ENCODE measurements around the gene MACROD2.

The MACROD2 gene

DNA sequence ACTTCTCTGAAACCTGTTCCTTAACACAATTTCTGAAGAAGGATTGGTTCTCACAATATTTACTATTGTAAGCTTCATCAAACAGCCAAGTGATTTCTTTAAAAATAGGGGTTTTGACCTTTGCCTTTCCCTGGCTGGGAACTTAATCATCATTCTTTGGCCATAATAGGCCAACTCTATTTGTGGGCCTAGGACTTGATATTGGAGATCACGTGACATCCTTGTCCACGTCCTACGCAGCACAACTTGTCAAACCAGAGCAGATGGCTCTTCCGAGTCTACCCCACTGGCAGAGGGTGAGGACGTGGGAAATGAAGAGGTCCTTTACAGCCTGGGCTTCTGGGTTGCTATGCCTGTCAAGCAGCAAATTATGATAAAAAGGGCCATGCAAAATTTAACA, 1547.3 kb downstream of the MACROD2 start:
- H3K27me3 ChIP-seq (ENCODE audit: control insufficient read depth in 1 of 2, insufficient read depth in 2 of 2, low read length in 2 of 2): no peaks in the 10 kb centered on the region

DNA sequence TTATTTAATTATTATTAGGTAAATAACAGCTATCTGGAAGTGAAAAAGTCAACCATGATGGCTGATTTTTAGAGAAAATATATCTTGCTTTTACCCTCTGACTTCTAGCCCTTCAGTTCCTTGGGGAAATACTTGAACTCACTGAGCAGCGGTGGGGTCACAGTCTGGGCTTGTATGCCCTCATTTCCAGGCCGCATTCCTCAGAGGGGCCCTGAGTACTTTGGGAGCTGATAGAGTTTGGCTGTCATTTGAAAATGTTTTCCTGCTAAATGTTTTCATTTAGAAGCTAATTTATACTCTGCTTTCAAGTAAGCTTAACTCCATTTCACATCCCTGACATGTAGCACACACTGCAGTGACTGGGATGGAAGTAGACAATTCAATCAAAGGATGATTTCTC, 1549.4 kb downstream of the MACROD2 start:
- H3K27me3 ChIP-seq (ENCODE audit: control insufficient read depth in 1 of 2, insufficient read depth in 2 of 2, low read length in 2 of 2): no peaks in the 10 kb centered on the region
- H3K9me3 ChIP-seq (ENCODE audit: control insufficient read depth in 2 of 2, low read length in 2 of 2): no peaks in the 10 kb centered on the region
- no peak overlapping the region for H3K4me3 ChIP-seq (ENCODE audit: low read length in 2 of 2)
- no peaks in the 10 kb centered on the region for H3K36me3 ChIP-seq (ENCODE audit: control insufficient read depth in 2 of 2, insufficient read depth in 2 of 2, low read length in 2 of 2)
- H3K27ac ChIP-seq (ENCODE audit: low read length): no peak overlapping the region
- no peak overlapping the region for H3K9ac ChIP-seq (ENCODE audit: low read length in 2 of 2)
- no peaks in the 10 kb centered on the region for H3K4me1 ChIP-seq (ENCODE audit: control insufficient read depth, insufficient read depth, low read length)

More for the DNA sequence above, 1547.3 kb downstream of the MACROD2 start:
- Histone ChIP-seq H3K36me3 (ENCODE audit: control insufficient read depth in 2 of 2, insufficient read depth in 2 of 2, low read length in 2 of 2) (no peaks in the 10 kb centered on the region), H3K4me3 (ENCODE audit: low read length in 2 of 2) (no peak overlapping the region), H3K27ac (ENCODE audit: low read length) (no peak overlapping the region), H3K9me3 (ENCODE audit: control insufficient read depth in 2 of 2, low read length in 2 of 2) (no peaks in the 10 kb centered on the region), H3K9ac (ENCODE audit: low read length in 2 of 2) (no peak overlapping the region), H3K4me1 (ENCODE audit: control insufficient read depth, insufficient read depth, low read length) (no peaks in the 10 kb centered on the region)

DNA sequence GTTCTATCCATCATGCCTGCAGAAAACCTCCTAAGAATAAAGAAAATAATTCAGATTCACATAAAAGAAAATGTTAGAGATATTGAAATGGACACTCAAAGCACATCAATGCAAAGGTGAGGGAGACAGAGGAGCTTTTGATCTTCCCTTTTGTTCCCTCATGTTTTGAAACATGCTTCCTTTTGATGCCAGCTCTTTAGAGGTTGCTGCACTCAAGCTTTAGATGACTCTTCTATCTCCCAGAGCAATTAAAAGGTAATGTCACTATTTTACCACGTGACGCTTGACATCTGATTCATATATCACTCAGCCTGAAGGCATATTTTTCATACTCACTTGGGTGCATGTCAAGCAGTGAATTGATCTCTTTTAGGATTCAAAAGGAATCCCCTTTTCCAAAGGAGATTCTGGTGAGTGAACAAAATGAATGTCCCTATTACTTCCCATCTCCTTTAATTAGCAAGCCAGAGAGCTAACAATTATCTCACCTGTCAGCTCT, 1551.3 kb downstream of the MACROD2 start:
- Histone ChIP-seq H3K4me3 (ENCODE audit: low read length in 2 of 2) (no peak overlapping the region), H3K27ac (ENCODE audit: low read length) (no peak overlapping the region), H3K27me3 (ENCODE audit: control insufficient read depth in 1 of 2, insufficient read depth in 2 of 2, low read length in 2 of 2) (no peaks in the 10 kb centered on the region), H3K9me3 (ENCODE audit: control insufficient read depth in 2 of 2, low read length in 2 of 2) (no peaks in the 10 kb centered on the region), H3K9ac (ENCODE audit: low read length in 2 of 2) (no peak overlapping the region), H3K4me1 (ENCODE audit: control insufficient read depth, insufficient read depth, low read length) (no peaks in the 10 kb centered on the region), H3K36me3 (ENCODE audit: control insufficient read depth in 2 of 2, insufficient read depth in 2 of 2, low read length in 2 of 2) (no peaks in the 10 kb centered on the region)

DNA sequence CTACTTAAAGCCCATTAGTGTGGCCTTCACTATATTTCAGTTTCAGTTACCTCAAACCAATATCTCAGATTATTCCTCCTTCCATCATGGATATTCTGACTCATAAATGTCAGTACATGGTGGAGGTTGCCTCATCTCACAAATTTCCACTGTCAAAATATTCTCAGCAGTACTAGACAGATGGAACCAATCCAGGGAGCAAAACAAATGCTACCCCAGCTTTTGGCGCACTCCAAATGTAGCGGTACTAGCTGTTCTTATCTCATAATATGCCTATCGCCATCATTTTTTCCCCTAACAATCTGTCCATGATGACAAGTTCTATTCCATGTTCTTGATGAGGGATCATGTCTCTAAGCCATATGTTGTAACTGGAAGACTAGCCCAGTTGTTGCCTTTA, 1551.8 kb downstream of the MACROD2 start:
- Histone ChIP-seq H3K27ac (ENCODE audit: low read length) (no peak overlapping the region), H3K4me3 (ENCODE audit: low read length in 2 of 2) (no peak overlapping the region), H3K9ac (ENCODE audit: low read length in 2 of 2) (no peak overlapping the region), H3K9me3 (ENCODE audit: control insufficient read depth in 2 of 2, low read length in 2 of 2) (no peaks in the 10 kb centered on the region), H3K27me3 (ENCODE audit: control insufficient read depth in 1 of 2, insufficient read depth in 2 of 2, low read length in 2 of 2) (no peaks in the 10 kb centered on the region), H3K4me1 (ENCODE audit: control insufficient read depth, insufficient read depth, low read length) (no peaks in the 10 kb centered on the region), H3K36me3 (ENCODE audit: control insufficient read depth in 2 of 2, insufficient read depth in 2 of 2, low read length in 2 of 2) (no peaks in the 10 kb centered on the region)

DNA sequence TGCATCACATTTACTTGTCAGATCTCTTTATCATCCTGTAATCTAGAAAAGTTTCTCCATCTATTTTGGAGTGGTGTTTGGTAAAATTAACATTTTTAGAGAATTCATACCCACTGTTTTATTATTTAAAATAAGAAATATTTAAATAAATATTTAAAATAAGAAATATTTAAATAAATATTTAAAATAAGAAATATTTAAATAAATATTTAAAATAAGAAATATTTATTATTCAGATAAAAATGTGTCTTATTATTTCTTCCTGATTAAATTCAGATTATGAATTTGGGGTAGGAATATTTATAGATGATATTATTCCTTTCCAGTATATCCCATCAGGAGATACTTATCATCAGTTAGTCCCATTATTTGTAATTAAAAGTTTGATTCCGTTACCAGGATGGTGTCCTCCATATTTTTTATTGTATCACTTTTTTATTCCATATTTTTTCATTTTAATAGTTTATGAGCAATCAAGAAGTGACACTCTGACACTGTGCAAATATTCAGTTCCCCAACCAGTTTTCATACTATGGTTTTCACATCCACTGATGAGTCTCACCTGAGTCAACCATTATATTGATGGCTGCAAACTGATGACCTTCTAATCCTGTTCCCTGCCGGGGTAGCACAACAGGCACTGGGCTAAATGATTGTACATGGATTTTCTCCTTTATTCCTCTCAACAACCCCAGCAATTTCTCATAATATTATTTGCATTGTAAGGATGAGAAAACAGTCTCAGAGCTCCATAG, 1555.0 kb downstream of the MACROD2 start:
- H3K27me3 ChIP-seq (ENCODE audit: control insufficient read depth in 1 of 2, insufficient read depth in 2 of 2, low read length in 2 of 2): no peaks in the 10 kb centered on the region
- H3K4me1 ChIP-seq (ENCODE audit: control insufficient read depth, insufficient read depth, low read length): no peaks in the 10 kb centered on the region
- no peaks in the 10 kb centered on the region for H3K36me3 ChIP-seq (ENCODE audit: control insufficient read depth in 2 of 2, insufficient read depth in 2 of 2, low read length in 2 of 2)
- H3K9me3 ChIP-seq (ENCODE audit: control insufficient read depth in 2 of 2, low read length in 2 of 2): peaks cover 0 to 7% of the 10 kb centered on the region in 2 donors
- H3K9ac ChIP-seq (ENCODE audit: low read length in 2 of 2): no peak overlapping the region
- no peak overlapping the region for H3K4me3 ChIP-seq (ENCODE audit: low read length in 2 of 2)
- H3K27ac ChIP-seq (ENCODE audit: low read length): no peak overlapping the region

DNA sequence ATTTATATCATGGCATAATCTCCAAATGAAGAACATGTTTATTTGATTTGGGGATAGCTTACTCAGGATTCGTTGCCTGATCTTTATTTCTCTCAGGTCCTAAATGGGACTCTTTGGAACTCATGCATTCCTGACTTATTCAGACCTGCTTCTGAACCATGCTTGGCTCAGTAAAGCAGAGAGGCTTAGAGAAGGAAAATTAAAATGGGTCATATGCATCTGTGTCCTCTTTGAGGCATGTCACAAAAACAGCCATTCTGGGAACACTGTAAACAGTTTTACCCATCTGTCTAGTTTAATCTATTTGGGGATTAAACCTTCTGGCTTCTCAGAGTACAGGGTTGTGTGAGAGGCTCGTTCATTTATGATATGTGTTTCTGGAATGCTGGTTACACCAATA, 1560.6 kb downstream of the MACROD2 start:
- H3K36me3 ChIP-seq (ENCODE audit: control insufficient read depth in 2 of 2, insufficient read depth in 2 of 2, low read length in 2 of 2): no peaks in the 10 kb centered on the region
- H3K27me3 ChIP-seq (ENCODE audit: control insufficient read depth in 1 of 2, insufficient read depth in 2 of 2, low read length in 2 of 2): no peaks in the 10 kb centered on the region
- no peak overlapping the region for H3K27ac ChIP-seq (ENCODE audit: low read length)
- H3K9ac ChIP-seq (ENCODE audit: low read length in 2 of 2): no peak overlapping the region
- H3K9me3 ChIP-seq (ENCODE audit: control insufficient read depth in 2 of 2, low read length in 2 of 2): peaks cover 0 to 7% of the 10 kb centered on the region in 2 donors
- no peaks in the 10 kb centered on the region for H3K4me1 ChIP-seq (ENCODE audit: control insufficient read depth, insufficient read depth, low read length)
- H3K4me3 ChIP-seq (ENCODE audit: low read length in 2 of 2): no peak overlapping the region

DNA sequence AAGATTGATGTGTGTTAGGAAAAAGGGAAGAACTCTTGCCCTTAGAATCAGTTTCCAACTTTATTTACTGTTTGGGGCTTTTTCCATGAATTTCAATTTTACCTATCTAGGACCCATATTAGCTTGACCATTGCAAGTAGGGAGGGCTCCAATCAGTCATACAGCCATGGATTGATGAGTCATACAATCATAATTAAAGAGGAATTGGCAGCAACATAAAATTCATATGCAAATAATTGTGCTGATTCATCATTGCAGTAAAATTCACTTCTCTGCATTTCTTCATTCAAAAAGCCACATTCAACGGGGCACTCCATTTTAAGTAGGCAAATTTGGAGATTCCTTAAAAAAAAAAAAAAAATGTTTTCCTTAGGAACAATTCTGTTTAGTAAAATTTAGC, 1561.6 kb downstream of the MACROD2 start:
- Histone ChIP-seq H3K36me3 (ENCODE audit: control insufficient read depth in 2 of 2, insufficient read depth in 2 of 2, low read length in 2 of 2) (no peaks in the 10 kb centered on the region), H3K9ac (ENCODE audit: low read length in 2 of 2) (no peak overlapping the region), H3K9me3 (ENCODE audit: control insufficient read depth in 2 of 2, low read length in 2 of 2) (peaks cover 0 to 7% of the 10 kb centered on the region in 2 donors)

DNA sequence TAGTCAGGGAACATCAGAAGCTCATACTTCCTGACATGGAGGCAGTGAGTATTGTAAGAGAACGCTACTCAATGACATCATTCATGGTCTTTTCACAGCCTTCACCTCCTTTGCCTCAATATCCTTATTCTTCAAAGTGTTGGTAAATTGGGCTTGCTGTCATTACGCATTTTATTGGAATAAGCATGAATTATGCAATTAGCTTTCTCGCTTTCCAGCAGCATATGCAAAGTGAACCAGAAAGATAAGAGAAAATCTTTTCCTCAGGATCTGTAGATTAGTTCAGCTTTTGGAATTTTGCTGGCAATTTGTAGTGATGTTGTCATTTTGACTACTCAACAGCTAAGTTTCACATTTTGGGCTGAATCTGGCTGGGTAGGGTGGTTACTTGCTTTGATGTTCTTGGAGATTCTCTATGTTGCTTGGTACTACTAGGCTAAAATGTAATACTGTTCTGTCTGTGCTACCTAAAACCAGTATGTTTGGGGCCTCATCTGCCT, 1565.8 kb downstream of the MACROD2 start:
- Histone ChIP-seq H3K4me3 (ENCODE audit: low read length in 2 of 2) (no peak overlapping the region), H3K27ac (ENCODE audit: low read length) (peak overlapping the region; percentile 66)

More for the DNA sequence above, 1561.6 kb downstream of the MACROD2 start:
- Histone ChIP-seq H3K27me3 (ENCODE audit: control insufficient read depth in 1 of 2, insufficient read depth in 2 of 2, low read length in 2 of 2) (no peaks in the 10 kb centered on the region), H3K4me1 (ENCODE audit: control insufficient read depth, insufficient read depth, low read length) (peaks cover under 1% of the 10 kb centered on the region), H3K4me3 (ENCODE audit: low read length in 2 of 2) (no peak overlapping the region), H3K27ac (ENCODE audit: low read length) (no peak overlapping the region)

DNA sequence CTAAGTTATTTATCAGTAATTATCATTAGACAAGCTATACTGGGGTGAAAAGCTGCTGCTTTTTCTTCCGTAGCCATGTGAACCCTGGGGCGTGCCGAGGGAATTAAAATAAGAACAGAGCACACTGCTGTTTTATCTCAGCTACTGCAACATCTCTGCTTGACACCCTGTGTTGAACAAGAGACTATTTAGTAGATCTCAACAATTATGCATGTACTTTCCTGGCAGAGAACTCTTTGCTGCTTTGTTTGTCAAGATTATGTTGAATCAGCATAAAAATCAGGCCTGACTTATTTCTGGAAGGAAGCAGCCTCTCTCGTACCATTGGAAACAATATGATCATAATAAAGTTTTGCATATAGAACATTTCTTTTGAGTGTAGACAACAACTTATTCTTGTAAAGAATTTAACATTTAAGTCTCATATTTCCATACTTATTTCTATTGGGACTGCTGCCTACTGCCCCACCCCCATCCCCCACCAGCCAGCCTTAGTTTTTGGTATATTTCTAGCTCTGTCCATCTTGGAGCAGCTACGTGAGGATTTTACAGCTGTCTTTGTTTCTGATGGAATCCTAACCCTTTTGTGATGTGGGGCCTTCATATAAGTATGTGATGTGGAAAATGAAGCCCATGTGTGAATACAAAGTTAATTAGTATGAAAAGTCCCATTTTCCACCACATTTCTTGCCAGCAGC, 1566.5 kb downstream of the MACROD2 start:
- H3K9ac ChIP-seq (ENCODE audit: low read length in 2 of 2): no peak overlapping the region
- no peak overlapping the region for H3K4me3 ChIP-seq (ENCODE audit: low read length in 2 of 2)
- H3K27me3 ChIP-seq (ENCODE audit: control insufficient read depth in 1 of 2, insufficient read depth in 2 of 2, low read length in 2 of 2): no peaks in the 10 kb centered on the region
- peak overlapping the region; percentile 66 for H3K27ac ChIP-seq (ENCODE audit: low read length)
- H3K36me3 ChIP-seq (ENCODE audit: control insufficient read depth in 2 of 2, insufficient read depth in 2 of 2, low read length in 2 of 2): no peaks in the 10 kb centered on the region
- H3K4me1 ChIP-seq (ENCODE audit: control insufficient read depth, insufficient read depth, low read length): peaks cover 4% of the 10 kb centered on the region
- H3K9me3 ChIP-seq (ENCODE audit: control insufficient read depth in 2 of 2, low read length in 2 of 2): no peaks in the 10 kb centered on the region

More for the DNA sequence above, 1565.8 kb downstream of the MACROD2 start:
- H3K9me3 ChIP-seq (ENCODE audit: control insufficient read depth in 2 of 2, low read length in 2 of 2): no peaks in the 10 kb centered on the region
- H3K36me3 ChIP-seq (ENCODE audit: control insufficient read depth in 2 of 2, insufficient read depth in 2 of 2, low read length in 2 of 2): no peaks in the 10 kb centered on the region
- peaks cover 4% of the 10 kb centered on the region for H3K4me1 ChIP-seq (ENCODE audit: control insufficient read depth, insufficient read depth, low read length)
- no peaks in the 10 kb centered on the region for H3K27me3 ChIP-seq (ENCODE audit: control insufficient read depth in 1 of 2, insufficient read depth in 2 of 2, low read length in 2 of 2)
- H3K9ac ChIP-seq (ENCODE audit: low read length in 2 of 2): no peak overlapping the region

DNA sequence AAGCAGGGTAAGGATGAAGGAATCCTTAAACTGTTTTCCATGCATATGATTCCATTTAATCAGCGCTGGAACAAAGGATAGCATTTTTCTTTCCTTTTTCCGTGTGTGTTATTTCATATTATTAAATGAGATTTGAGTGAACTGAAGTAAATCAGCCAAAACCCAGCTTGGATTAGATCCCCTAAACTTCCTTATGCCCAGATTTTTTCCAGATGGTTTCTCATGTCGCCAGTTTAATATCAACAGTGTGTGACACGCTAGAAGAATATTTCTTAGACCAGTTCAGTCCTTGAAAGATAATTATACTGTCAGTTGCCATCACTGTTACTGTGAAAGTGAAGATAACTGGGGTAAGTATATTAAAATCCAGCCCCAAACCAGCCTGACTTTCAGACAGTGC, 1568.5 kb downstream of the MACROD2 start:
- no peak overlapping the region for H3K9ac ChIP-seq (ENCODE audit: low read length in 2 of 2)
- no peaks in the 10 kb centered on the region for H3K36me3 ChIP-seq (ENCODE audit: control insufficient read depth in 2 of 2, insufficient read depth in 2 of 2, low read length in 2 of 2)
- H3K4me1 ChIP-seq (ENCODE audit: control insufficient read depth, insufficient read depth, low read length): peaks cover 4% of the 10 kb centered on the region
- H3K4me3 ChIP-seq (ENCODE audit: low read length in 2 of 2): no peak overlapping the region
- no peaks in the 10 kb centered on the region for H3K27me3 ChIP-seq (ENCODE audit: control insufficient read depth in 1 of 2, insufficient read depth in 2 of 2, low read length in 2 of 2)
- H3K27ac ChIP-seq (ENCODE audit: low read length): no peak overlapping the region
- H3K9me3 ChIP-seq (ENCODE audit: control insufficient read depth in 2 of 2, low read length in 2 of 2): no peaks in the 10 kb centered on the region

DNA sequence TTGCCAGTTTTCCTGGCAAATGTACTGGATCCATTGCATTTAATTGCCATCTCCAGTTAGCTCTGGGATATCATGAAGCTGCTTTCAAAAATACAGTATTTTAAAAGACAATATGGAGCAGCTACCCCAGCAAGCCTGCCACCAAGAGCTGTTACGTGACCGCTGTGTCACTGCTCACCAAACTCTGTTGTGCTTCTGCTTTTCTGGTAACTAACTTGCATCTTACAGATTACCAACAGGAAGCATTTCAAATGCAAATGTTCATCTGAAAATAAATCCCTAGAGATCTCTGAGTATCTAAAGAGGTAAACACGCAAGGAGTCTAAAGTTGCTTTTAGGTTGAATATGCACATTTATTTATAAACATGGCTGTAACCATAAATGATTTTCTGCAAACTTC, 1569.7 kb downstream of the MACROD2 start:
- Histone ChIP-seq H3K27ac (ENCODE audit: low read length) (no peak overlapping the region), H3K9ac (ENCODE audit: low read length in 2 of 2) (no peak overlapping the region), H3K4me1 (ENCODE audit: control insufficient read depth, insufficient read depth, low read length) (peaks cover 4% of the 10 kb centered on the region)

More for the DNA sequence above, 1569.7 kb downstream of the MACROD2 start:
- no peaks in the 10 kb centered on the region for H3K27me3 ChIP-seq (ENCODE audit: control insufficient read depth in 1 of 2, insufficient read depth in 2 of 2, low read length in 2 of 2)
- no peaks in the 10 kb centered on the region for H3K9me3 ChIP-seq (ENCODE audit: control insufficient read depth in 2 of 2, low read length in 2 of 2)
- H3K36me3 ChIP-seq (ENCODE audit: control insufficient read depth in 2 of 2, insufficient read depth in 2 of 2, low read length in 2 of 2): no peaks in the 10 kb centered on the region
- no peak overlapping the region for H3K4me3 ChIP-seq (ENCODE audit: low read length in 2 of 2)
